OCI-M1 (cell line): Measurements from ENCODE around the gene DDX51.

Experiments used
- DNase-seq: peaks from one replicate; lab custom pipeline; 2025; lab: John Stamatoyannopoulos, UW

The DDX51 gene

DNA sequence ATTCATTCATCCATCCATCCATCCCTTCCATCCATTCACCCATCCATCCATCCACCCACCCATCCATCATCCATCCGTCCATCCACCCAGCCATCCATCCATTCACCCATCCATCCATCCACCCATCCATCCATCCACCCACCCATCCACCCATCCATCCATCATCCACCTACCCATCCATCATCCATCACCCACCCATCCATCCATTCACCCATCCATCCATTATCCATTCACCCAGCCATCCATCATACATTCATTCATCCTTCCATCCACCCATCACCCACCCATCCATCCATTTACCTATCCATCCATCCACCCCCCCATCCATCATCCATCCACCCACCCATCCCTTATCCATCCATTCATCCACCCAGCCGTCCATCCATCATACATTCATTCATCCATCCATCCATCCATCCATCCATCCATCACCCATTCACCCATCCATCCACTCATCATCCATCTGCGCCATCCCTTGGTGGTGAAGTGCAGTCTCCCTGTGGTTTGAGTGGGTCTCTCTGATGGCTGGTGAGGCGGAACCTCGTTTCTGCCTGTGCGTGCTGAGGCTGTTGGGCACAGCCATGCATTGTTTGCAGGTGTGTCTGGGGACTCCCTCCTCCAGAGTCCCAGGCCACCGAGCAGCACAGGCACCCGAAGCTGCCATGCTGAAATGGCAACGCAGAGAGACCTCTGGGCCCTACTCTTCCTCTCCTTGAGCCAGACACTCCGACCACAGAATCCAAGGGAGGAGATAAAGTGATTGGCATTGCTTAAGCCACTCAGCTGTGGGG lies 22.9 kb upstream of the DDX51 start:
- DNase-seq: no peak

DNA sequence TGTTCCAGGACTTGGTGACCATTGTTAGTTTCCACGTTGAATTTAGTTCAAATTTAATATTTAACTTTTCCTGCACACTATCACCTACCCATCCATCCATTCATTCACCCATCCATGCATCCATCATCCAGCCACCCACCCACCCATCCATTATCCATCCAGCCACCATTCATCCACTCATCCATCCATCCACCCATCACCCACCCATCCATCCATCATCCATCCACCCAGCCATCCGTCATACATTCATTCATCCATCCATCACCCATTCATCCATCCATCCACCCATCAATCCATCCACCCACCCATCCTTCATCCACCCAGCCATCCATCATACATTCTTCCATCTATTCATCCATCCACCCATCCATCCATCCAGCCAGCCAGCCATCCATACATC lies 22.0 kb upstream of the DDX51 start:
- DNase-seq: no peak

DNA sequence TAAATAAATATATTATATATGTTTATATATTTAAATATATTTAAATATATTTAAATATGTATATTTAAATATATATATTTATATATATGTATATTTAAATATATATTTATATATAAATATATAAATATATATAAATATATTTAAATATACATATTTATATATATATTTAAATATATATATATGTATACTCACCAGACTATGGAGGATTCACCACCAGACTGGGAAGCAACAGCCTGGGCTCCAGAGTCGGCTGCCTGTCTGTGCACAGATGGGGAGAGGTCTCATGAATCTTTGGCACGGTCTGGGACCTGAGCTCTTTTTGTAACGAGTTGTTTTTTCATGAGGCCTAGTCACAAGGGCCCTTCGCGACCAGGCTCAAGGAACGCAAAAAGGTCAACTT lies 21.5 kb upstream of the DDX51 start:
- no peak for DNase-seq

DNA sequence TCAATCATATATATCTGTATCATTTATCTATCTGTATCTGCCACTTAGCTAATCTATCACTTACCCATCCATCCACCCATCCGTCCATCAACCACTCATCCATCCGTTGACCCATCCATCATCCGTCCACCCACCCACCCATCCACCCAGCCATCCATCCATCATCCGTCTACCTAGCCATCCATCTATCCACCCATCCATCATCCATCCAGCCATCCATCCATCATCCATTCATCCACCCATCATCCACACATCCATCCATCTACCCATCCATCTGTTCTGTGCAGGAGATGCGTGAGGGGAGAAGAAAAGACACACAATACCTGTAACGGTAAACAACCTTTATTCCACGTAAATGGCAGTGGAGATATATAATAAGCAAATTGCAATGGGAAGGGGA lies 20.3 kb upstream of the DDX51 start:
- no peak for DNase-seq

DNA sequence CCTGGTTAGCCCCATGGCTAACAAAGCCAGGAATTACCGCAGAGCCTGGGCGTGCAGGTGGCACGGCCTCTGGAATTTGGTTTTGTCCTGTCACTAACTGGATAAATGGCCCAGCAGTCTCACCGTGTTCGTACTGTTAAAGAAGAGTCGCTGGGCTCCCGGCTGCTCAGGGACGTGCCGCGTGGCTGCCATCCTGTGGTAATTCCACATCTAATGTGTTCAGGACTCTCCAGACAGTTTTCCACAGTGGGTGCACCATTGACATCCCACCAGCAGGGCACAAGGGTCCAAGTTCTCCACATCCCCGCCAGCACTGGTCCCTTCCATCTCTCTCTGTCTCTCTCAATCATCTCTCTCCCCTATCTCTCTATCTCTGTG lies 19.8 kb upstream of the DDX51 start:
- no peak for DNase-seq

DNA sequence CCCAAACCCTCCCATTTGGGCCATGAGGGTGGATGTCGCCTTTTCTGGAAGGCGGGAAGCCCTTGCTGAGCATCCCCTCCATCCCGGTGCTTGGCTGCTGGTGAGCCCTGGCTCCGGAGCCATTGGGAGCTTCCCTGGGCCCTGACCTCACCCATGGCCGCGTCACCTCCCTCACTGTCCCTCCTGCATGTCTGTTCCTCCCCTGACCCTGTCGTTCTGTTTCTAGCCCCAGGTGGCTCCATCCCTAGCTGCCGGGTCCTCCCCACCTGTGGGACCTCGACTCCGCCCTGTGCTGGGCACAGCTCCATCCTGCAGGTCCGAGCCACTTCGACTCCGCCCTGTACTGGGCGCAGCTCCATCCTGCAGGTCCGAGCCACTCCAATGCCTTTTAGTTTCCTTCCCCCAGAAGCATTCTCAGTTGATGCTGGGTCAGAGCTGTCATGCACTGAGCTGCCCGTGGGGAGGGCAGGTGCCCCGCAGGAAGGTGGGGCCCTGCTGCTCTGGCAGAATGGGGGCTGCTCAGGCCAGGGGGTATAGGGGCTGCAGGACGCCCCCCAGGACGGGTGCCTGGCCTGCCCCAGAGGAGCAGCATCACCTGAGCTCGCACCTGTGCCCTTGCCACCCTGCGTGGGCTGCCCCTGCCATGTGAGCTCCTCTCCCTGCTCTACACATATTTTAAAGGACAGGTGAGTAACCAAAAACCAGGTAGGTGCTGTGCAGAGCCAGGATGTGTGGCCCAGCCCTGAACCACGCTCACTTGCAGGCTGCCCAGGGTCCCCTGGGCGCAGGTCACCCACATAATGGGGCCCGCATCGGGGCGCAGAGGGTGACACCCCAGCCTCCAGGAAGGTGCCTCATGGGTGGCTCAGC lies 19.2 kb upstream of the DDX51 start:
- no peak for DNase-seq

DNA sequence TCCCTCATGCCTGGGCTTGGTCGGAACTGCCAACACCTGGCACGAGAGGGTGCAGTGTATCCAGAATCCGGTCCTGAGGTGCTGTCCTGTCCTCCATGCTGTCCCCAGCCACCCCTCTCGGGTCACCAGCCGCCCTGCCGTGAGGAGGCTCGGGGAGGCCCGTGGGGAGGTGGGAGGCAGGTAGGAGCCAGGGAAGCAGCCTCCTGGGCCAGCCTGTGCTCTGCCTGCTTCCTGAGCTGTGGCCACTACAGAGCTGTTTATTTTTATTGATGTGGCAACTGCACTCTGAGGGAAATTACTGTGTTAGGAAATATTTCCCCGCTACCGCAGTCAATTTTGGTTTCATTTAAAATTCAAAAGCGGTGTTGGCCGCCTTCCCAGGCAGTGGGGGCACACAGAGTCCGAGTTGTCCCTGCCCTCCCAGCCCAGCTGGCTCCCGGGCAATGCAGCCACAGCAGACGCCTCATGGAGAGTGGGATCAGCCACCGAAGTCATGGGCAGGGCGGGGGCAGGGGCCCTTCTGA lies 18.5 kb upstream of the DDX51 start:
- DNase-seq: no peak

DNA sequence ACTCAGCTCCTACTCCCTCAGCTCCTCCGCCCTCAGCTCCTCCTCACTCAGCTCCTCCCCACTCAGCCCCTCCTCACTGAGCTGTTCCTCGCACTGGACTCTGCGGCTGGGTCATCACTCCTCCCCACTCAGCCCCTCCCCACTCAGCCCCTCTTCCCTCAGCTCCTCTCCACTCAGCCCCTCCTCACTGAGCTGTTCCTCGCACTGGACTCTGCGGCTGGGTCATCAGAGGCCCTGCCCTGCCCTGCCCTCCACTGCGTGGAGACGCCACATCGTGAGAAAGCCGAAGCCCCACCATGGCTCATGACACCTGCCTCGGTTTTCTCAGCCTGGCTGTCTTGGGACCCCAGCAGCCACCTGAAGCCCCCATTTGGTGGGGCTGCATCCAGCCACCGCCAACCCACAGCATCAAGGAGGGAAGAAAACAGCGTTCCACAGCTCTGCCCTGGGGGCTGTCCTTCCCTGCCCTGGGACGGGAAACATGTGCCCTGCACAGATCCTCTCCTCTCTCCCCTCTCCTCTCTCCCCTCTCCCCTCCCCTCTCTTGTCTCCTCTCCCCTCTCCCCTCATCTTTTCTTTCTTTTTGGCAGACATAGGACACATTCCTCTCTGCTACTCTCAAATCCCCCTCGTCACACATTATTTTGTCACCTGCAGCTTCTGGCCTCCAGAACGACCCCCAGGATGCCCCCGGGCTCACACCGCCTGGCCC lies 17.8 kb upstream of the DDX51 start:
- DNase-seq: no peak

DNA sequence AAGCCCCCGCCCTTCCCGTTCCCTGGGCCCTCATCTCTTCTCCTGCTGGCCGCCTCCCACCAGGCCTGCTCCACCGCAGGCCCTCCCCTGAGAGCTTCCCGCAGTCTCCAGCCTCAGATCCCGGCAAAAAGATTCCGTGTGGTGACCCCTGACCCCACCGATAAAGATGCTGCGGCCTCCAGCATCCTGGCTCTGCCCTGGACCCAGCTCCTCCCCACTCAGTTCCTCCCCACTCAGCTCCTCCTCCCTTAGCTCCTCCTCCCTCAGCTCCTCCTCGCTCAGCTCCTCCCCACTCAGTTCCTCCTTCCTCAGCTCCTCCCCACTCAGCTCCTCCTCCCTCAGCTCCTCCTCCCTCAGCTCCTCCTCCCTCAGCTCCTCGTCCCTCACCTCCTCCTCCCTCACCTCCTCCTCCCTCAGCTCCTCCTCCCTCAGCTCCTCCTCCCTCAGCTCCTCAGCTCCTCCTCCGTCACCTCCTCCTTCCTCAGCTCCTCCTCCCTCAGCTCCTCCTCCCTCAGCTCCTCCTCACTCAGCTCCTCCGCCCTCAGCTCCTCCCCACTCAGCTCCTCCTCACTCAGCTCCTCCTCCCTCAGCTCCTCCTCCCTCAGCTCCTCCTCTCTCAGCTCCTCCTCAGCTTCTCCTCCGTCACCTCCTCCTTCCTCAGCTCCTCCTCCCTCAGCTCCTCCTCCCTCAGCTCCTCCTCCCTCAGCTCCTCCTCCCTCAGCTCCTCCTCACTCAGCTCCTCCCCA lies 17.1 kb upstream of the DDX51 start:
- DNase-seq: no peak

DNA sequence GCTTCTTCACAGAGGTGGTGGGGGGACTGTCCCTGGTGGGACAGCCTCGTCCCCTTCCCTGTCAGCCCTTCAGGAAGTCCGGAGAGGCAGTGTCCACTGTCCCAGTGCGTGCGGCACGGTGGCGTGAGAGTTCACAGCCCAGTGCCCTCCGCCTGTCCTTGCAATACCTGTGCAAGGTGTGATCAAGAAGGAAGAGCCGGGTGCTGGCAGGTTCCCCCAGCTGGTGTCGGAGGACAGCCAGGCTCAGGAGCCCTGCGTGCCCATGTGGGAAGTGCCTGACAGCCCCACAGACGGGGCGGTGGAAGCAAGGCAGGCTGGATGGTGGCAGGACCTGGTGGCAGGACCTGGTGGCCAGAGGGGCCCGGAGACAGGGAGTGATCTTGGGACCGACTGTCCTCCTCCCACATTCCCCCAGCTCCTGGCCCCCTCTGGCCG lies 16.5 kb upstream of the DDX51 start:
- DNase-seq: no peak

DNA sequence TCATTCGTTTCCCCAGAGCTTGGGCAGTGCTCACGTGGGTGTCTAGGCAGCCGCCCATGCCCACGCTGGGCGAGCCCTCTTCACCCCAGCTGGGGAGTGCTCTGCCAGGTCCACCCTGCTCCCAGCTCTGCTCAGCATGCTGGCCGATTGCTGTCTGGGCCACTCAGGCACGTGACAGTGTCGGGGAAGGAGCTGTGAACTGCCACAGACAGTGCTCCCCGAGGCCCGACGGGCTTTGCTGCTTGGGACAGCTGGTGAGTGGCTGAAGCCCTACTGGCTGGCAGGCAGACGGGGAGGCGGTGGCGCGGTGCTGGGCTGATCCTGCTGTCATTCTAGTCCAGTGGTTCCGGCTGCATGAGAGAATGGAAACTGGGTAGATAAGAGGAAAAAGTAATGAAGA lies 15.9 kb upstream of the DDX51 start:
- DNase-seq: no peak

DNA sequence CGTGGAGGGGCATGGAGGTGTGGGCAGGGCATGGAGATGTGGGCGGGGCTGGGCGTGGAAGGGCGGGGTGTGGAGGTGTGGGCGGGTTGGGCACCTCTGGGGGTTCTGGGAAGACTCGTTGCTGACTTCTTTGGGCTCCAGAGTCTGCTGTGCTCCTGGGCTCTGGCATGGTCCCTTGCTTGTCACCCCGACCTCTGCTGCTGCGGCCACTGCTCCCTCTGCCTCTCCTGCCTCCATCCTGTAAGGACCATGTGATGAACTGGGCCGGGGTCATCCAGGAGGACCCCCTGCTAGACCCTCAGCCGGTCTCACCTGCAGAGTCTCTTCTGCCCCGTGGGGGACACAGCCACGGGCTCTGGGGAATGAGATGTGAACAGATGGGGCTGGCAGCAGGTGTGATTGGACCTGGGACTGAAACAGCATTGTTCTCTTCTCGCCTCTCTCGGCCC lies 15.5 kb upstream of the DDX51 start:
- no peak for DNase-seq

DNA sequence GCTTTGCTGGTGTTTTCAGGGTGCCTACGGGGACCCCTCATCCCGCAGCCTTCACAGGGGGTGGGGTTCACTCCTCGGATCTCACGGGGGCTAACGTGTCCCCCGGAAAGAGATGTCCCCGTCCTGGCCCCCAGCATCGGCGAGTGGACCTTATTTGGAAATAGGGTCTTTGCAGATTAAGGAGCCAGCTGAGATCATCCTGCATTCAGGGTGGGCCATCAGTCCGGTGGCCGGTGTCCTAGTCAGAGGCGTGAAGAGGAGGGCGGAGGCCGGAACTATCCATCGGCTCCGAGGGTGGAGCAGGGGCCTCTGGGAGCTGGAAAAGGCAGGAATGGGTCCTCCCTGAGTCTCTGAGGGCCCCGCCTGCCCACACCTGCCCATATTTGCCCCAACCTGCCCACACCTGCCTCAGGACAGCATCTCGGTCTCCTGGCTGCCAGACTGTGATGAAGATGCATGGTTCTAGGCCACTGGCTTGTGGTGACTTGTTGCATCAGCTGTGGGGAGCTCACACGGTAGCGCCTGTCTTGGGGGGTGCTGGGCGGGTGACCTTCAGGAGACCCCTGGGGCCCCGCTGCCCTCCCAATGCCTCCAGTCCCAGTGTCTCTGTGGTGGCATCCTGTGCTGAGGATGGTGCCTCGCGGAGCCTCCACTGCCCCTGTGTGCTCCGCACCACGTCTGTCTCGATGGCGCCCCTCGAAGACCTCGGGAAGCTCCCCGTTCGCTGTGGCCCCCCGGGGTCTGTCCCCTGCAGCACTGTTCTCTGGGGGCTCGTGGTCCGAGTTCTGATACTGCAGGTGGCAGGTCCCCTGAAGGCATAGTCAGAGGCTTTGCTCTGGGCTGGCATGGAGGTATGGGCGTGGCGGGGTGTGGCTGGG lies 14.8 kb upstream of the DDX51 start:
- DNase-seq: no peak

DNA sequence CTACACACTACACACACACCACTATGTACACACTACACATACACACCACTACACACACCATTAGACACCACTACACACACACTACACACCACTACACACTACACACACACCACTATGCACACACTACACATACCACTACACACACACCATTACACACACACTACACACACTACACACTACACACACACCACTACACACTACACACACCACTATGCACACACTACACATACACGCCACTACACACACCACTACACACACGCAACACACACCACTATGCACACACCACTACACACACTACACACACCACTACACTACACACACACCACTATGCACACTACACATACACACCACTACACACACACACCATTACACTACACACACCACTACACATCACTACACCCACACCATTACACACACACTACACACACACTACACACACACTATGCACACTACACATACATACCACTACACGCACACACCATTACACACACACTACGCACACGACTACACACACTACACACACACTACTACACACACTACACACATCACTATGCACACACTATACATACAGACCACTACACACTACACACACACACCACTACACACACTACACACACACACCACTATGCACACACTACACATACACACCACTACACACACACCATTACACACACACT lies 13.8 kb upstream of the DDX51 start:
- DNase-seq: no peak

DNA sequence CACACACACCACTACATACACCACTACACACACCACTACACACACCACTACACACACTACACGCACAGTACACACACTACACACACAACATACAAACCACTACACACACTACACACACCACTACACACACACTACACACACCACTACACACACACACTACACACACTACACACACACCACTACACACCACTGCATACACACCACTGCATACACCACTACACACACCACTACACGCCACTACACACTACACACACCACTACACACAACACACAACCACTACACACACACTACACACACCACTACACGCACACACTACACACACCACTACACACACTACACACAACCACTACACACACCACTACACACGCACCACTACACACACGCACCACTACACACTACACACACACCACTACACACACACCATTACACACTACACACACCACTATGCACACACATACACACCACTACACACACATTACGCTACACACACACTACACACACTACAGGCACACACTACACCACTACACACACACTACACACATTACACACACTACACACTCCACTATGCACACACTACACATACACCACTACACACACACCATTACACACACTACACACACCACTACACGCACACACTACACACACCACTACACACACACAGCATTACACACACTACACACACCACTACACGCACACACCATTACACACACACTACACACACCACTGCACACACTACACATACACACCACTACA lies 12.6 kb upstream of the DDX51 start:
- DNase-seq: no peak

DNA sequence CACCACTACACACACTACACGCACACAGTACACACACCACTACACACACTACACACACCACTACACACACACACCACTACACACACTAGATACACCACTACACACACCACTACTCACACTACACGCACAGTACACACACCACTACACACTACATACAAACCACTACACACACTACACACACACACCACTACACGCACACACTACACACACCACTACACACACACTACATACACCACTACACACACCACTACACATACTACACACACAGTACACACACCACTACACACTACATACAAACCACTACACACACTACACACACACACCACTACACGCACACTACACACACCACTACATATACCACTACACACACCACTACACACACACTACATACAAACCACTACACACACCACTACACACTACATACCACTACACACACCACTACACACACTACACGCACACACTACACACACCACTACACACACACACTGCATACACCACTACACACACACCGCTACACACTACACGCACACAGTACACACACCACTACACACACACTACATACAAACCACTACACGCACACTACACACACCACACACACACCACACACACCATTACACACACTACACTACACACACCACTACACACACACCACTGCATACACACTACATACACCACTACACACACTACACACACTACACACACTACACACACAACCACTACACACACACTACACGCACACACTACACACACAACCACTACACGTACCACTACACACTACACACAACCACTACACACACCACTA lies 11.9 kb upstream of the DDX51 start:
- no peak for DNase-seq

DNA sequence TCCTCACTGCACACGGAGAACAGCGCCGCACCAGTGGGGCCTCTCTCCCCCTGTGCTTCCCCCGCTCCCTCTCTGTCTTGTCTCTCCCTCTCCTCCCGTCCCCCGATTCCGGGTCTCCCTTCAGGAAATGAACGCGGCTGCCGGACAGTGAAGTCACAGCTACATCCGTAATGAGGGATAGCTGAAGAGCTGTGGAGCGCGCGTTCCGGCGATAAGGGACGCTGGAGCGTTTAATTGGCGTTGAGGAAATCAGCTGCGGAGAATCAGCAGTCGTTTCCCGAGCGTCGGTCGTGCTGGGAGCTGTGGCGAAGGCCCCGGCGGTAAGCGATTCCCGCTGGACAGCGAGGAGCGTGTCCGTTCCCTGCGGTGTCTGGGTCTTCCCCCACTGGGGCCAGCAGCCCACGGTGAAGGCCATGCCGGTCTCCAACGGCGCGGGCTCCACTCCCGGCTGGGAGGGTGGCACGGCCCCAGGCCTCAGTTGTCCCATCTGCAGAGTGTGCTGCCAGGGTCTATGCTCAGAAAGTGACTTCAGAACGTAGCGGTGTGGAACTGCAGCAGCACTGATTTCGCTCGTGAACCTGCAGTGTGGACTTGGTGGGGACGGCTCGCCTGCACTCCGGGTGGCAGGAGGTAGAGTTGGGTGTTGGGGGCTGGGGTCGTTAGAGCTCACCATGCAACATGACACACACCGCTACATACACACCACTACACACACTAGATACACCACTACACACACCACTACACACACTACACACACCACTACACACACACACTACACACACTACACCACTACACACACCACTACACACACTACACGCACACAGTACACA lies 11.0 kb upstream of the DDX51 start:
- no peak for DNase-seq

DNA sequence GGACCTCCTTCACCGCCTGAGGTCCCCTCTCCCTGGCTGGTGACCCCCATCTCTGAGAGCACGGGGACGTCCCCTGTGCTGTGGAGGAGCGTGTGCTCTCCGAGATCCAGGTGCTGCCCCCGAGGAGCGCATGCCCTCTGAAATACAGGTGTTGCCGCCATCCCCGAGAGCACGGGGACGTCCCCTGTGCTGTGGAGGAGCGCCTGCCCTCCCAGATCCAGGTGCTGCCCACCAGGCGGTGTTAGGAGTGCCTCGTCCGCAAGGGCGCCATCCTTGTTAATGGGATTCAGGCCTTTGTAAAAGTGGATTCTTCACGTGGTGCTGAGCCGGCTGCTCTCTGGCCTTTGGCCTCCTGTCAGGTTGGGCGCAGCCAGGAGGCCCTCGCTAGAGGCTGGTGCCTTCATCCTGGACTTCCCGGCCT lies 10.2 kb upstream of the DDX51 start:
- DNase-seq: no peak
